ENCODE results near the gene PPEF2.

PPEF2 gene

GRCh38 chr4:75878246-75878756 lies 24.0 kb downstream of the PPEF2 start:
- no peak for TF ChIP-seq CTCF (IDR thresholded peaks at IDR 0.05; ENCODE audit: borderline replicate concordance, insufficient read depth, low read depth, low read length)
- H3K4me3 ChIP-seq (ENCODE audit: low read depth, low read length), result no peak overlapping the region

GRCh38 chr4:75876218-75876617 lies 26.0 kb downstream of the PPEF2 start:
- no peak overlapping the region for H3K4me3 ChIP-seq (ENCODE audit: low read depth, low read length)
- TF ChIP-seq CTCF (IDR thresholded peaks at IDR 0.05; ENCODE audit: borderline replicate concordance, insufficient read depth, low read depth, low read length), result no peak

GRCh38 chr4:75869100-75869499 lies 33.2 kb downstream of the PPEF2 start:
- TF ChIP-seq CTCF (IDR thresholded peaks at IDR 0.05; ENCODE audit: borderline replicate concordance, insufficient read depth, low read depth, low read length), result no peak
- H3K4me3 ChIP-seq (ENCODE audit: low read depth, low read length), result no peak overlapping the region

- TF ChIP-seq CTCF (IDR thresholded peaks at IDR 0.05; ENCODE audit: borderline replicate concordance, insufficient read depth, low read depth, low read length), result no peak
- H3K4me3 ChIP-seq (ENCODE audit: low read depth, low read length), result no peak overlapping the region
These were observed 35.1 kb downstream of the PPEF2 start for GRCh38 chr4:75867130-75867529.

- no peak overlapping the region for H3K4me3 ChIP-seq (ENCODE audit: low read depth, low read length)
- no peak for TF ChIP-seq CTCF (IDR thresholded peaks at IDR 0.05; ENCODE audit: borderline replicate concordance, insufficient read depth, low read depth, low read length)
These were observed 41.6 kb downstream of the PPEF2 start for GRCh38 chr4:75860606-75861005.

GRCh38 chr4:75858721-75859120 lies 43.5 kb downstream of the PPEF2 start:
- no peak for TF ChIP-seq CTCF (IDR thresholded peaks at IDR 0.05; ENCODE audit: borderline replicate concordance, insufficient read depth, low read depth, low read length)
- H3K4me3 ChIP-seq (ENCODE audit: low read depth, low read length), result no peak overlapping the region

- no peak for TF ChIP-seq CTCF (IDR thresholded peaks at IDR 0.05; ENCODE audit: borderline replicate concordance, insufficient read depth, low read depth, low read length)
These were observed 52.8 kb downstream of the PPEF2 start for GRCh38 chr4:75849461-75849860.

More at GRCh38 chr4:75849461-75849860, 52.8 kb downstream of the PPEF2 start:
- H3K4me3 ChIP-seq (ENCODE audit: low read depth, low read length), result no peak overlapping the region

All from GM12875 (cell line).